GM12878 (cell line): Measurements from ENCODE around the gene NR1H4. TPM values are rescaled to one million over a fixed set of nuclear protein-coding genes. Genes with fewer than 3 reads are reported as not detected.

ENCODE experiments used
- ATAC-seq: fragments of 200-7000 bp; cut with Tn5 transposase; 3 replicates; pipeline ENCODE4 v1.9.1; 2020; ENCODE audit warnings: mild to moderate bottlenecking, moderate library complexity
- BruUV-seq: library from RNA; stranded (reverse); fragments of 400-500 nt; replicated peaks from 2 replicates; lab custom pipeline; 2021; lab: Mats Ljungman, UMichigan
- CTCF ChIA-PET: fragments of 300-600 bp; sonication (Branson Sonifier 250); formaldehyde crosslinking; extraction: SDS; loops from one replicate; lab custom pipeline; 2021; ENCODE audit warnings: inconsistent platforms; lab: Yijun Ruan, JAX
- POLR2A ChIA-PET: fragments of 350-600 bp; formaldehyde crosslinking; extraction: SDS; loops from one replicate; lab custom pipeline; 2021; ENCODE audit warnings: inconsistent platforms; lab: Charles Lee
- RAD21 ChIA-PET: fragments of 300-600 bp; sonication (Branson Sonifier 250); formaldehyde crosslinking; loops from one replicate; lab custom pipeline; 2023; ENCODE audit warnings: antibody characterized with exemption; ENCODE audit not compliant: unreplicated experiment; lab: Charles Lee
- SMC1A ChIA-PET: fragments of 300-600 bp; sonication (Branson Sonifier 250); formaldehyde crosslinking; loops from one replicate; lab custom pipeline; 2023; ENCODE audit not compliant: unreplicated experiment, uncharacterized antibody; lab: Charles Lee
- DNase-seq: peaks from one replicate; pipeline ENCODE4 v3.0.0-alpha.2; 2011; ENCODE audit warnings: low read depth, low spot score
- FAIRE-seq: peaks from 3 replicates; lab custom pipeline; 2011; peaks lifted over from hg19 to GRCh38; lab: Jason Lieb, UNC
- H2AFZ ChIP-seq: 2 replicates; pipeline ENCODE4 v1.6.0; 2011; ENCODE audit warnings: low read depth, low read length, control low read depth; ENCODE audit not compliant: control insufficient read depth
- H3K27ac ChIP-seq: 2 replicates; pipeline ENCODE4 v1.5.1; 2011; ENCODE audit warnings: control low read depth; ENCODE audit not compliant: control insufficient read depth, insufficient read depth
- H3K27me3 ChIP-seq, 2 experiments: replicated peaks in 1 of 2; 2 replicates each; pipeline versions ENCODE4 v1.6.0 to v1.6.1; 2011; ENCODE audit warnings: low read length in 1 of 2; ENCODE audit not compliant: control insufficient read depth in 2 of 2, insufficient read depth in 2 of 2
- H3K36me3 ChIP-seq, 2 experiments: 2 replicates each; pipeline ENCODE4 v1.5.1; 2011; ENCODE audit warnings: low read length in 1 of 2; ENCODE audit not compliant: control insufficient read depth in 2 of 2, insufficient read depth in 2 of 2
- H3K4me1 ChIP-seq: 2 replicates; pipeline ENCODE4 v1.6.1; 2011; ENCODE audit warnings: mild to moderate bottlenecking, low read length, moderate library complexity, mixed read lengths; ENCODE audit not compliant: control insufficient read depth, insufficient read depth
- H3K4me2 ChIP-seq: 2 replicates; pipeline ENCODE4 v1.6.0; 2011; ENCODE audit warnings: control low read depth; ENCODE audit not compliant: control insufficient read depth, insufficient read depth
- H3K4me3 ChIP-seq: fragments of 200-600 bp; sonication (generic); 2 replicates; pipeline ENCODE4 v1.5.1; 2016
- H3K79me2 ChIP-seq: 2 replicates; pipeline ENCODE4 v1.6.0; 2011; ENCODE audit warnings: low read length; ENCODE audit not compliant: control insufficient read depth, insufficient read depth
- H3K9ac ChIP-seq: 2 replicates; pipeline ENCODE4 v1.8.0; 2011; ENCODE audit warnings: low read length, control low read depth, mixed read lengths; ENCODE audit not compliant: control insufficient read depth, insufficient read depth
- H3K9me3 ChIP-seq: replicated peaks from 3 replicates; pipeline ENCODE4 v1.5.1; 2011; ENCODE audit warnings: mild to moderate bottlenecking, low read length; ENCODE audit not compliant: control insufficient read depth, insufficient read depth
- H4K20me1 ChIP-seq: 2 replicates; pipeline ENCODE4 v1.6.0; 2011; ENCODE audit not compliant: control insufficient read depth, insufficient read depth
- CBFB ChIP-seq: IDR thresholded peaks from 2 replicates; pipeline ENCODE4 v1.6.1; 2016; ENCODE audit warnings: antibody characterized with exemption, low read depth
- CREB1 ChIP-seq: IDR thresholded peaks from 2 replicates; pipeline ENCODE4 v1.6.1; 2012; ENCODE audit warnings: low read depth, mild to moderate bottlenecking, inconsistent platforms
- EP300 ChIP-seq, 2 experiments: fragments of 150-350 bp in 1 of 2; IDR thresholded peaks; 2 replicates each; pipeline ENCODE4 v1.6.1; 2011 to 2012; ENCODE audit warnings: low read depth in 2 of 2, low read length in 2 of 2, borderline replicate concordance in 1 of 2, improper control_type of control experiment in 1 of 2, inconsistent platforms in 1 of 2; ENCODE audit not compliant: control insufficient read depth in 1 of 2
- MYC ChIP-seq: IDR thresholded peaks from 2 replicates; pipeline ENCODE4 v1.6.1; 2011; ENCODE audit warnings: mild to moderate bottlenecking, low read length, moderate library complexity, inconsistent platforms; ENCODE audit not compliant: insufficient read depth, insufficient replicate concordance, insufficient read length, severe bottlenecking
- NBN ChIP-seq: fragments of 450-650 bp; IDR thresholded peaks from 2 replicates; pipeline ENCODE4 v1.6.1; 2016
- NFYB ChIP-seq: IDR thresholded peaks from 2 replicates; pipeline ENCODE4 v1.6.1; 2011; ENCODE audit warnings: low read depth, mild to moderate bottlenecking, low read length, improper control_type of control experiment, moderate library complexity; ENCODE audit not compliant: insufficient read depth
- PML ChIP-seq: IDR thresholded peaks from 2 replicates; pipeline ENCODE4 v1.6.1; 2012; ENCODE audit warnings: low read length, inconsistent platforms
- WGBS: methylation state at CpG from one replicate; pipeline ENCODE4 v1.1.6; 2016; ENCODE audit warnings: low lambda C conversion rate; ENCODE audit not compliant: insufficient replicate concordance, insufficient coverage; ENCODE audit errors: missing lambda C conversion rate; 5-methylcytosine and 5-hydroxymethylcytosine counted together
- in situ Hi-C: fragments of 300-500 bp; cut with MboI; formaldehyde crosslinking; loops from 9 replicates; pipeline ENCODE4 v1.14.3; 2018; ENCODE audit warnings: mixed read lengths
- intact Hi-C: fragments of 100-400 bp; cut with micrococcal nuclease; formaldehyde crosslinking; loops from one replicate; pipeline ENCODE4 v1.14.2; 2022; ENCODE audit not compliant: unreplicated experiment
- polyA plus RNA-seq, 11 experiments: library from polyadenylated mRNA; depleted of rRNA in 4 of 11; unstranded in 6 of 11; stranded (reverse) in 5 of 11; fragments of >200 nt; fragmentation: Nextera tagmentation in 4 of 11; fragmentation: Illumina TruSeq in 1 of 11; extraction: Ambion mirVana in 4 of 11; extraction: Trizol in 1 of 11; gene quantifications; 1 replicate in 1 of 11; 2 replicates in 10 of 11; pipeline versions ENCODE4 v1.2.1 to v1.2.3, GENCODE V29; 2011 to 2016; ENCODE audit warnings: inconsistent platforms in 2 of 11, missing spikeins in 2 of 11, low read depth in 1 of 11
- total RNA-seq, 4 experiments: library from RNA; depleted of rRNA in 3 of 4; stranded (reverse); fragments of >200 nt in 3 of 4; fragmentation: Illumina TruSeq in 1 of 4; extraction: Trizol in 1 of 4; gene quantifications; 2 replicates each; pipeline versions ENCODE4 v1.2.1 to v1.2.3, GENCODE V29; 2013 to 2021

The NR1H4 gene
- total and polyA plus RNA-seq, 10 of the 15 experiments (the other 5 are each of a cell fraction or from before 2014, with no cell fraction given): 0.04 TPM; not detected in 9

GRCh38 chr12:100573292-100574186 lies 99.9 kb downstream of the NR1H4 start, which contains the start of gene GAS2L3 (continued):
- TF ChIP-seq PML: no peak
- TF ChIP-seq NFYB: peak; percentile 90
- 0 out of 2 replicates have a peak, but pooled peaks have one; percentile 21 for TF ChIP-seq NBN
- TF ChIP-seq CREB1: 0 out of 2 replicates have a peak, but pooled peaks have one; percentile 6
- TF ChIP-seq EP300 (IDR thresholded peaks at IDR 0.05; ENCODE audit: borderline replicate concordance in 1 of 2, control insufficient read depth in 1 of 2, low read depth in 2 of 2, low read length in 2 of 2): 0 out of 4 replicates have a peak, but pooled peaks of 1 of the 2 experiments have one; percentile 17
- no peak for TF ChIP-seq CBFB

GRCh38 chr12:100574187-100575074 lies 100.8 kb downstream of the NR1H4 start:
- Histone ChIP-seq H3K27me3 (no peaks in the 10 kb centered on the region), H3K9ac (peak overlapping the region; percentile 74), H3K9me3 (no peaks in the 10 kb centered on the region), H2AFZ (peak overlapping the region; percentile 95), H3K4me1 (peaks cover 12% of the 10 kb centered on the region), H3K79me2 (no peaks in the 10 kb centered on the region; the same call in 1 of the 2 replicates), H3K4me2 (peak overlapping the region; percentile 97), H3K27ac (no peak overlapping the region), H3K36me3 (no peaks in the 10 kb centered on the region), H4K20me1 (no peaks in the 10 kb centered on the region)
- ATAC-seq (peak; percentile 9), FAIRE-seq (no peak), DNase-seq (no peak)
- 12% methylated on average over 15 of the region's 15 CpGs for WGBS
- CTCF ChIA-PET: interaction anchor here (0.7 kb wide), 1 partner anchor 19 kb away, joined by 3 read pairs; no protein-coding TSS in a partner anchor
- in situ Hi-C loops: no loop called here
- POLR2A ChIA-PET: interaction anchor here (0.6 kb wide), 1 partner anchor 242 kb away, joined by 4 read pairs; no protein-coding TSS in a partner anchor
- TSS peak; percentile 54 for BruUV-seq
- RAD21 ChIA-PET: interaction anchor here (1.2 kb wide), 1 partner anchor 98 kb away, joined by 3 read pairs; no protein-coding TSS in a partner anchor
- SMC1A ChIA-PET: no interaction called here
- intact Hi-C loops: no loop called here
- no peak for TF ChIP-seq MYC
- TF ChIP-seq, all 136 proteins: peak for 0
- H3K4me3 ChIP-seq: peak overlapping the region; percentile 87
